Neural cell (in vitro differentiated cells): ENCODE results near the gene KAT2A. TPM values are rescaled to one million over a fixed set of nuclear protein-coding genes. Genes with fewer than 3 reads are reported as not detected.

ENCODE experiments used
- polyA plus RNA-seq: library from polyadenylated mRNA; depleted of rRNA; stranded (reverse); fragments of >200 nt; gene quantifications from 2 replicates; pipeline ENCODE4 v1.2.3, GENCODE V29; 2014

KAT2A gene
- polyA plus RNA-seq, 1 donor from 2014 or later, result 39.9 TPM

Other genes starting within 250 kb of the KAT2A start
- 136 and 148 TPM in 2 replicates for gene ACLY, start 202.4 kb downstream of the KAT2A start, polyA plus RNA-seq
- gene ODAD4, start 190.8 kb downstream of the KAT2A start, polyA plus RNA-seq, result 5.2 and 5.7 TPM in 2 replicates
- 27.7 and 29.6 TPM in 2 replicates for gene CNP, start 154.6 kb downstream of the KAT2A start, polyA plus RNA-seq
- 107 and 126 TPM in 2 replicates for gene DNAJC7, start 103.9 kb downstream of the KAT2A start, polyA plus RNA-seq
- gene NKIRAS2, start 101.3 kb downstream of the KAT2A start, polyA plus RNA-seq, result 60.2 and 69.9 TPM in 2 replicates
- gene C17orf113, start 70.8 kb downstream of the KAT2A start, polyA plus RNA-seq, result 3.0 and 5.2 TPM in 2 replicates
- 0.69 and 2.5 TPM in 2 replicates for gene ZNF385C, start 22.9 kb downstream of the KAT2A start, polyA plus RNA-seq
- gene DHX58, start 8.7 kb downstream of the KAT2A start, polyA plus RNA-seq, result 0.87 and 2.3 TPM in 2 replicates
- gene HSPB9, start 1.4 kb upstream of the KAT2A start, polyA plus RNA-seq, result not detected in 2 replicates
- 95.9 and 97.2 TPM in 2 replicates for gene RAB5C, start 33.6 kb upstream of the KAT2A start, polyA plus RNA-seq
- gene KCNH4, start 59.8 kb upstream of the KAT2A start, polyA plus RNA-seq, result 0.56 and 0.78 TPM in 2 replicates
- gene HCRT, start 64.1 kb upstream of the KAT2A start, polyA plus RNA-seq, result not detected in 2 replicates
- gene GHDC, start 73.1 kb upstream of the KAT2A start, polyA plus RNA-seq, result 2.5 and 3.2 TPM in 2 replicates
- 47.4 and 54.9 TPM in 2 replicates for gene STAT5B, start 155.0 kb upstream of the KAT2A start, polyA plus RNA-seq
- gene STAT5A, start 167.1 kb upstream of the KAT2A start, polyA plus RNA-seq, result 0.08 and 0.28 TPM in 2 replicates